Stimulated activated CD4-positive, alpha-beta T cell treated with anti-CD3 and anti-CD28 coated beads, Interleukin-1b, Interleukin-23, amount 100 ng/mL, for 48 hours (primary cell): ENCODE results near the gene TRMT44.
"Not testable (repeated sequence)": the region's sequence is repeated elsewhere in the genome, so short reads cannot be mapped to it uniquely, and the experiment has no call there.

Source experiments
- DNase-seq: peaks from one replicate; pipeline ENCODE4 v3.0.0-alpha.2; 2020

The TRMT44 gene

GRCh38 chr4:8407756-8408155 lies 32.8 kb upstream of the TRMT44 start:
- no peak for DNase-seq

- peak; percentile 11 for DNase-seq
Observed at GRCh38 chr4:8409264-8410065, 31.1 kb upstream of the TRMT44 start.

- no peak for DNase-seq
Observed at GRCh38 chr4:8410066-8410625, 30.4 kb upstream of the TRMT44 start.

GRCh38 chr4:8410641-8411271 lies 29.8 kb upstream of the TRMT44 start:
- DNase-seq = no peak

DNA sequence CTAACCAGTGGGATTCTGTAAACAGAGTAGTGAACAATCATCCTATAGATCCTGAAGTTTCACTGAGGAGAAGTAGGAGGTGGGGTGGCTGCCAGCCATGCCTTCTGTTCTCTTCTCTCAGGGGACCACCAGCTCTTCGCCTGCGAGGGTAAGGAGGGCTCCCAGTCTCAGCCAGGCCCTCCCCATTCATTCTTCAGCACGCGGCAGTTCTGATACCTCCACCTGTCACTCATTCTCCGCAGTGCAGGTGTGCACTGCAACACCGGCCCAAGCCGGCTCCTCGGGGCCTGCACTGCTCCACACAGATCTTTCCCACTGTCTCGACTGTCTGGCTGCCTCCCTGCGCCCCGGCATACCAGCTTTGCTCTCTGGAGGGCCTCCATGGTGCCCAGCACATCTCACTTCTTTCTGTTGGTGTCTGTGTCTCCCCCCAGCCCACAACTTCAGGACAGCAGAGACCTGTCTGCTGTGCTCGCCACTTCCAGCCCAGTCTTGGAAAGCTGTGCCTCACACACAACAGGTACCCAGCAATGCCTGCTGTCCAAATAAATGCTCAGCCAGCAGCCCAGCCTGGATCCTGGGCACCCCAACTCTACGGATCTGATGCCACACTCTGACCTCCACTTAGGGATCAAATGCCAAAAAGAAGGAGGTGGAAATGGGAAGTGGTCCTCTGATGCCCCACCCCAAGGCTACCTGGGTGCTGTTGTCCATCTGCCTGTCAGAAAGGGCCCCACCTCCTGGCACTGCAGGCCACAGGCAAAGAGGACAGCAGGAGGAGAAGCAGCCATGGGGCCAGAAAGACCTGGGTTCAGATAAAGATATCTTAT lies 29.0 kb upstream of the TRMT44 start:
- no peak for DNase-seq

DNA sequence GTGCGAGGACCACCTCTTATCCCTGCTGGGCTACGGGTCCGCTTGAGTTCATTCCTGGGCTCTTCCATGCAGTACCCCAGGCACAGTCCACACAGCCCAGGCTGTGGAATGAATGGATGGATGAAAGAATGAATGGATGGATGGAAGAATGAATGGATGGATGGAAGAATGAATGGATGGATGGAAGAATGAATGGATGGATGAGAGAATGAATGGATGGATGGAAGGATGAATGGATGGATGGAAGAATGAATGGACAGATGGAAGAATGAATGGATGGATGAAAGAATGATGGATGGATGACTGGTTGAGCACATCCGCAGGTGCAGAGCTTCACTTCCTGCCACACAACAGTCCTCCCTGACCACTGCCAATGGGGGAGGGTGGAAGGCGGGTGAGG lies 28.3 kb upstream of the TRMT44 start:
- no peak for DNase-seq

- DNase-seq = peak; percentile 68
Observed at GRCh38 chr4:8414377-8414776, 26.2 kb upstream of the TRMT44 start.

- DNase-seq = no peak
Observed at GRCh38 chr4:8417071-8417614, 23.4 kb upstream of the TRMT44 start.

DNA sequence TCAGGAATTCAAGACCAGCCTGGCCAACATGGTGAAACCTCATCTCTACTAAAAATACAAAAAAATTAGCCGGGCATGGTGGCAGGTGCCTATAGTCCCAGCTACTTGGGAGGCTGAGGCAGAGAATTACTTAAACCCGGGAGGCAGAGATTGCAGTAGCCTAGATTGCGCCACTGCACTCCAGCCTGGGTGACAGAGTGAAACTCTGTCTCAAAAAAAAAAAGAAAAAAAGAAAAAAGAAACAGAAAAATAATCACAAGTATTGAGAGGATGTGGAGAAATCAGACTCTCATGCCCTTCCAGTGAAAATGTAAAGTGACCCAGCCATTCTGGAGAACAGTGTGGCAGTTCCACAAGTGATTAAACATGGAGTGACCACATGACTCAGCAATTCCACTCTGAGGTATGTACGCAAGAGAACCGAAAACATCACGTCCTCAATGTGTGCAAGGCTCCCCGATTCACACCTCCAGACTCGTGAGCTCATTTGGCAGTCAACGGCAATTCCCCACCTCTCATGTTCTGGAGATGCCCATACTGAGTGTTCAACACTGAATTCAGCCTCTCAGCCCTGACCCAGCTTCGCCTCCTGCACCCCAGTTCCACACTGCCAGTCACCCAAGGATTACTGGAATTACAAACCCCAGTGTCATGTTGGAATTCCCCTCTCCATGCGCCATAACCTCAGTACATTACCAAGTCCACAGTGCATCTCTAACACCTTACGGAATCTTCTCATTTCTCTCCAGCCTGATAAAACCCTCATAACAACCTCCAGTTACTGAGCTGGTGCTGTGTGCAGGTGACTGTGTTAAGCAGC lies 21.1 kb upstream of the TRMT44 start:
- DNase-seq = peak; percentile 81

- DNase-seq = not testable (repeated sequence)
Observed at GRCh38 chr4:8420151-8420550, 20.4 kb upstream of the TRMT44 start.

GRCh38 chr4:8422327-8422726 lies 18.2 kb upstream of the TRMT44 start:
- no peak for DNase-seq

DNA sequence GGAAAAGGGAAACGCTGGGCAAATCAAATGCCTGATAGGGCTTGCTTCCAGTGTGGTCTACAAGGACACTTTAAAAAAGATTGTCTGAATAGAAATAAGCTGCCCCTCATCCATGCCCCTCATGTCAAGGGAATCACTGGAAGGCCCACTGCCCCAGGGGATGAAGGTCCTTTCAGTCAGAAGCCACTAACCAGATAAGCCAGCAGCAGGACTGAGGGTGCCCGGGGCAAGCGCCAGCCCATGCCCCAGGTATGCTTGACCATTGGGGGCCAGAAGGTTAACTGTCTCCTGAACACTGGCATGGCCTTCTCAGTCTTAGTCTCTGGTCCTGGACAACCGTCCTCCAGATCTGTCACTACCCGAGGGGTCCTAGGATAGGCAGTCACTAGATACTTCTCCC lies 17.8 kb upstream of the TRMT44 start:
- DNase-seq = no peak

GRCh38 chr4:8427262-8427661 lies 13.3 kb upstream of the TRMT44 start:
- DNase-seq = no peak

DNA sequence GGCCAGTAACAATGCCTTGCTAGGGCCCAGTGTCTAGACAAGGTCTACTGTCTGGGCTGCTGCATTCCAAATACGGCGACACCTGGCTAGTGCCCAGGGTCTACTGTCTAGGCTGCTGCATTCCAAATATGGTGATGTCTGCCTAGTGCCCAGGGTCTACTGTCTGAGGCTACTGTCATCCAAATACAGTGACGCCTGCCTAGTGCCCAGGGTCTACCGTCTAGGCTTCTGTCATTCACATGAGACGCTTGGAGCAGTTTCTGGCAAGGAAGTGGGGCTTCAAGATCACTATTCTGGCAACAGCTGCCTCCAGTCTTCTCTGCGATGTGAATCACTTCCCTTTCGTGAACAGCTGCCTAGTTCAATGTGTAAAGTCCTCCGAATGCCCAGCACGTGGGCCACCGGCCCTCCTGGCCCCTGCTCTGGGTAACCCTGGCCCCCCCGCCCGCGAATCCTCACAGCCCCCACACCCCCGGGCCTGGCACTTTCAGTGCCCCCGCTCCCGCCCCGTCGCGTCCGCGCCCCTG lies 12.8 kb upstream of the TRMT44 start:
- DNase-seq = no peak

DNA sequence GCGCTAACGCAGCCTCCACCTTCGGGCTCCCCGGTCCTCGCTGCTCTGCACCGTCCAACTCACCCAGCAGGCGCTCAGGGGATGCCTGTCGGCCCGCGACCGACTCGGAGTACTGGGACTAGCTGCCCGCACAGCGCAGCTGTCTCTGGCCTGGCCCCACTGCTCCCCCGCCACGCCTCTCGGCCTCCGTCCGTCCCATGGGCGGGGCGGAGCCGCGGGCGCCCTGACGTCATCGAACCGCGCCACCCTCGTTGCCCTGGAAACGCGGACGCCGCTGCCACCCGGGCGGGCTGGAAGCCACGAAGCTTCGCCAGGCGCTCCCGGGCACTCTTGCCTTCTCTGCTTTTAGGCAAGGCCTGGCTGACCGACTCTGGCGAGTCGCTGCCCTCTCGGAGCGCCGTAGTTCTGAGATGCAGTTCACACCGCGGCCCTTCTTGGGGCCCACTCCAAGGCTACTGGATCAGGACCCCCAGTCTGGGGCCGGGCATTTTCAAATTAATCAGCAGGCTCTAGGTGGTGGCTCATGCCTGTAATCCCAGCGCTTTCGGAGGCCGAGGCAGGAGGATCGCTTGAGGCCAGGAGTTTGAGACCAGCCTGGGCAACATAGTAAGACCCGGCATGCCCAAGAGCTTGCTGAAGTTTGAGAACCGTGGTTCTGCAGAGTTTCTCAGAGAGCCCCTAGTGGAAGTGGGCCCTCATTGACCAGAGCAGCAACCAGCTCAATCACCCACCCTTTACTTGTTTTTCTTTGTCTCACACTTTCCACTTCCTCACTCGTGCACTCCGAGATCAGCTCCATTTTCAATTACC lies 12.1 kb upstream of the TRMT44 start:
- DNase-seq = peak; percentile 90

DNA sequence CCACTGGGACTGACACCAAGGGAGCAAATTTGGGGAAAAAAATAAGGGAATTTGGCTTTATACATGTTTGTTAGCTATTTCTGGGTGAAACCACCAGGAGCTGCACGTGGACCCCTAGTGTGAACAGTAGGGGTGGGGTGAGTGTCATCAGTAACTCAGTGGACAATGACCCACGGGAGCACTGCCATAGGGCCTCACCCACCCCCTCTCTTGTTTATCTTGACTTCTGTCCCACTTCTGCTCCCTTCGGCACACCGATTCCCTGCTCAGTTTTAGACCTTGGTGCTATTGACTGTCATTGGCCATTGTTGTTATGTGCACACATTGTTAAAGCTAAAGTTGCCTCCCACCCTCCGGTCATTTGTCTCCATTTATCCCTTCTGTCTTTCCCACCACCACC lies 9.0 kb upstream of the TRMT44 start:
- DNase-seq = no peak

DNA sequence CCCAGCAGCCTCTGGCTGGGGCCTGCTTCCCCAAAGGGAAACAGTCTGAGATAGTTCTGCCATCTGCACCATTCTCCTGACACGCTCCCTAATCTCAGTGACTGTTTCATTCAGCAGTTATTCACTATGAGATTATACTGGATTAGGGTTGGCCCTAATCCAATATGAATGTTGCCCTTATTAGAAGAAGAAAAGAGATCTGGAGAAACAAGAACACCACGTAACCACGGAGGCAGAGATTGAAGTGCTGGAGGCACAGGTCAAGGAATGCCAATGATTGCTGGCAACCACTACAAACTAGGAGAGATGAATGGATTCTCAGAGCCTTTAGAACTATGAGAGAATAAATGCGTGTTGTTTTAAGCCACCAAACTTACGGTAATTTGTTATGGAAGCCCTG lies 7.4 kb upstream of the TRMT44 start:
- no peak for DNase-seq

DNA sequence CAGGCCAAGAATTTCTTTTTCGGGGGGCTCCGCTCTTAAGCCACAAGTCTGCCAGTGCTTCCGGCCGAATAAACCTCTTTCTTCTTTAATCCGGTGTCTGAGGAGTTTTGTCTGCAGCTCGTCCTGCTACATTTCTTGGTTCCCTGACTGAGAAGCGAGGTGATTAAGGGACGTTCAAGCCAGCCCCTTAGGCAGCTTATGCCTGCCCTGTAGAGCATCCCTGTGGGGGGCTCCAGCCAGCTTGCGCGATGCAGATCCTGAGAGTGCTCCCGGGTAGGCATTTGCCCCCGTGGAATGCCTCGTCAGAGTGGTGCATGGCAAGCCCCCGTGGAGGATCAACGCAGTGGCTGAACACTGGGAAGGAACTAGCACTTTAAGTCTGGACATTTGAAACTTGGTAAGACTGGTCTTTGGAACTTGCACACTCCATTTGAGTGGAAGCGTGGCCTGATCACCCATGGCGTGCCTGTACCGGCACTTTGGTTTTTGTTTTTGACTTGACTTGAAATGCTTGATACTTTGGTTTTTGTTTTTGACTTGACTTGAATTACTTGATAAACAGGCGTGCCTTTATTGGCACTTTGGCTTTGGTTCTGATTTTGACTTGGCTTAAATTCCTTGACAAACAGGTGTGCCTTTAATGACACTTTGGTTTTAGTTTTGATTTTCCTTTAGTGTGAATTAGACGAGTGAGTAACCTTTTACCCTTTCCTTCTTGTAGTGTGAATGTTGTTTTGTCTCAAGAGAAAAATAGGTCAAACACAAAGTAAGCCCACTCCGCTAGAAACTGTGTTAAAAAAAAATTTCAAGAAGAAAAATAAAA lies 6.1 kb upstream of the TRMT44 start:
- no peak for DNase-seq

- peak; percentile 41 for DNase-seq
Observed at GRCh38 chr4:8435656-8436121, 4.9 kb upstream of the TRMT44 start.

GRCh38 chr4:8437281-8437680 lies 3.3 kb upstream of the TRMT44 start:
- DNase-seq = no peak
